Spinal cord (tissue), 10 donors: ENCODE results near the gene CYP2F1. TPM values are rescaled to one million over a fixed set of nuclear protein-coding genes. Genes with fewer than 3 reads are reported as not detected.

Experiments
- DNase-seq, 6 donors: peaks; one replicate each; pipeline versions ENCODE4 v3.0.0 to v3.0.0-alpha.2; 2013 to 2015; ENCODE audit warnings: low spot score in 6 of 6, low read depth in 4 of 6
- H3K27ac ChIP-seq: one replicate; pipeline ENCODE4 v1.5.1; 2013; ENCODE audit warnings: low read depth, low read length, control low read depth
- H3K27me3 ChIP-seq: one replicate; pipeline ENCODE4 v1.6.1; 2013; ENCODE audit warnings: low read length; ENCODE audit not compliant: control insufficient read depth, insufficient read depth
- H3K36me3 ChIP-seq: one replicate; pipeline ENCODE4 v1.6.1; 2013; ENCODE audit warnings: low read length; ENCODE audit not compliant: control insufficient read depth, insufficient read depth
- H3K4me1 ChIP-seq: one replicate; pipeline ENCODE4 v1.6.1; 2013; ENCODE audit warnings: low read length; ENCODE audit not compliant: control insufficient read depth, insufficient read depth
- H3K4me3 ChIP-seq: one replicate; pipeline ENCODE4 v1.5.1; 2013; ENCODE audit warnings: low read depth, low read length, control low read depth
- H3K9me3 ChIP-seq: one replicate; pipeline ENCODE4 v1.6.1; 2013; ENCODE audit warnings: low read length; ENCODE audit not compliant: control insufficient read depth, insufficient read depth
- WGBS: methylation state at CpG from one replicate; pipeline ENCODE4 v1.1.5; 2013; ENCODE audit warnings: missing lambda C conversion rate; ENCODE audit not compliant: insufficient coverage; 5-methylcytosine and 5-hydroxymethylcytosine counted together
- long read RNA-seq, 4 donors: transcript quantifications; one replicate each; lab custom pipeline, GENCODE V29; 2026
- polyA plus RNA-seq, 2 donors: library from polyadenylated mRNA; unstranded; fragments of 120-200 nt; gene quantifications; one replicate each; pipeline ENCODE4 v1.2.1, GENCODE V29; 2013; ENCODE audit not compliant: insufficient read length in 2 of 2
- total RNA-seq, 2 donors: library from RNA; depleted of rRNA in 1 of 2; stranded (reverse); fragments of 120-200 nt in 1 of 2; fragments of >200 nt in 1 of 2; gene quantifications; one replicate each; pipeline versions ENCODE4 v1.2.3 to v1.2.4, GENCODE V29; 2013 to 2014
- donor health status: healthy.

The CYP2F1 gene, protein sequence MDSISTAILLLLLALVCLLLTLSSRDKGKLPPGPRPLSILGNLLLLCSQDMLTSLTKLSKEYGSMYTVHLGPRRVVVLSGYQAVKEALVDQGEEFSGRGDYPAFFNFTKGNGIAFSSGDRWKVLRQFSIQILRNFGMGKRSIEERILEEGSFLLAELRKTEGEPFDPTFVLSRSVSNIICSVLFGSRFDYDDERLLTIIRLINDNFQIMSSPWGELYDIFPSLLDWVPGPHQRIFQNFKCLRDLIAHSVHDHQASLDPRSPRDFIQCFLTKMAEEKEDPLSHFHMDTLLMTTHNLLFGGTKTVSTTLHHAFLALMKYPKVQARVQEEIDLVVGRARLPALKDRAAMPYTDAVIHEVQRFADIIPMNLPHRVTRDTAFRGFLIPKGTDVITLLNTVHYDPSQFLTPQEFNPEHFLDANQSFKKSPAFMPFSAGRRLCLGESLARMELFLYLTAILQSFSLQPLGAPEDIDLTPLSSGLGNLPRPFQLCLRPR
- total RNA-seq (not detected), polyA plus RNA-seq (under 1 TPM in 1 of 2 donors, not detected in 1; 0.41 TPM)
- long read RNA-seq, donor 1, result 0 reads
- long read RNA-seq, donor 2, result 0 reads
- long read RNA-seq, donor 3, result 0 reads
- long read RNA-seq, donor 4, result 0 reads

GRCh38 chr19:41114132-41114531 is at the start of gene CYP2F1:
TSS of gene CYP2F1 (plus strand) at chr19:41114432. CDS start at chr19:41116189, 1,757 bp downstream.
- no peaks in the 10 kb centered on the region for H3K9me3 ChIP-seq
- no peaks in the 10 kb centered on the region for H3K4me1 ChIP-seq
- no peak within 1 kb of the TSS for H3K27ac ChIP-seq
- 92% methylated on average over 2 of the region's 7 CpGs for WGBS
- DNase-seq, result no peak
- H3K27me3 ChIP-seq, result no peaks in the 10 kb centered on the region
- no peak within 1 kb of the TSS for H3K4me3 ChIP-seq
- H3K36me3 ChIP-seq, result no peaks in the 10 kb centered on the region

- DNase-seq, result peak in 2 of 6 donors; percentile 3 to 49
- H3K27ac ChIP-seq, result no peak overlapping the region
- H3K27me3 ChIP-seq, result peaks cover 3% of the 10 kb centered on the region
- H3K4me1 ChIP-seq, result no peaks in the 10 kb centered on the region
- no peak overlapping the region for H3K4me3 ChIP-seq
- no peaks in the 10 kb centered on the region for H3K36me3 ChIP-seq
- WGBS, result 93% methylated on average over 4 of the region's 7 CpGs
- H3K9me3 ChIP-seq, result no peaks in the 10 kb centered on the region
These were observed 49.2 kb upstream of the CYP2F1 start for GRCh38 chr19:41064974-41065569.

DNA sequence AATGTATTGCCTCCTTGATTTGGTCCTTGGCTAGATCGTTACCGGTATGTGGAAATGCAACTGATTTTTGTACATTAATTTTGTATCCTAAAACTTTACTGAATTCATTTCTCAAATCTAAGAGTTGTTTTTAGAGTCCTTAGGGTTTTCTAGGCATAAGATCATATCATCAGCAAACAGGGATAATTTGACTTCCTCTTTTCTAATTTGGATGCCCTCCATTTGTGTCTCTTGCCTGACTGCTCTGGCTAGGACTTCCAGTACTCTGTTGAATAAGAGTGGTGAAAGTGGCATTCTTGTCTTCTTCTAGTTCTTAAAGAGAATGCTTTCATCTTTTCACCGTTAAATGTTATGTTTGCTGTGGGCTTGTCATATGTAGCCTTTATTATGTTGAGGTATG is 37.9 kb upstream of the CYP2F1 start:
- no peaks in the 10 kb centered on the region for H3K4me1 ChIP-seq
- no peak overlapping the region for H3K4me3 ChIP-seq
- H3K27me3 ChIP-seq, result no peaks in the 10 kb centered on the region
- no peak overlapping the region for H3K27ac ChIP-seq
- WGBS, result no CpG with 5 or more reads among the region's 3 CpGs
- H3K36me3 ChIP-seq, result no peaks in the 10 kb centered on the region
- DNase-seq, result no peak
- no peaks in the 10 kb centered on the region for H3K9me3 ChIP-seq

DNA sequence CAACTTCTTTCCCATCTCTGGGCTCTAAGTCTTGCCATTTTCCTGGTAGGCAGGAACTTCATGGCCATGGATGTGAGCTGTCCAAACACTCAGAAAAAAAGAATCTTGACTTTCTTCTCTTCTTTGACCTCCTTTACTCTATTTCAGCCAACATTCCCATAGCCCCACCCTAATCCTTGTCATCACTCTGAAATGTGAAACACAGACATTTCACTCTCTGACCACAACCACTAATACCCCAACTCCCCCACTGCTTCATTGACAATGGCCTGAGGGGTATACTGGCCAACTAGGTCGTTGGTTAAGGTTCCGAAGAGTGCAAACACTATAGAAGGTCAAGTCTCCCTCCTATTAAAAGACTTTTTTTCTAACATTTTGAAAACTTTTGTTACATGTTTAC is 30.7 kb upstream of the CYP2F1 start:
- Histone ChIP-seq H3K27ac (no peak overlapping the region), H3K36me3 (no peaks in the 10 kb centered on the region), H3K27me3 (peaks cover 1% of the 10 kb centered on the region), H3K4me1 (no peaks in the 10 kb centered on the region), H3K9me3 (no peaks in the 10 kb centered on the region), H3K4me3 (no peak overlapping the region)
- no peak for DNase-seq
- 40% methylated on average over 1 of the region's 2 CpGs for WGBS

DNA sequence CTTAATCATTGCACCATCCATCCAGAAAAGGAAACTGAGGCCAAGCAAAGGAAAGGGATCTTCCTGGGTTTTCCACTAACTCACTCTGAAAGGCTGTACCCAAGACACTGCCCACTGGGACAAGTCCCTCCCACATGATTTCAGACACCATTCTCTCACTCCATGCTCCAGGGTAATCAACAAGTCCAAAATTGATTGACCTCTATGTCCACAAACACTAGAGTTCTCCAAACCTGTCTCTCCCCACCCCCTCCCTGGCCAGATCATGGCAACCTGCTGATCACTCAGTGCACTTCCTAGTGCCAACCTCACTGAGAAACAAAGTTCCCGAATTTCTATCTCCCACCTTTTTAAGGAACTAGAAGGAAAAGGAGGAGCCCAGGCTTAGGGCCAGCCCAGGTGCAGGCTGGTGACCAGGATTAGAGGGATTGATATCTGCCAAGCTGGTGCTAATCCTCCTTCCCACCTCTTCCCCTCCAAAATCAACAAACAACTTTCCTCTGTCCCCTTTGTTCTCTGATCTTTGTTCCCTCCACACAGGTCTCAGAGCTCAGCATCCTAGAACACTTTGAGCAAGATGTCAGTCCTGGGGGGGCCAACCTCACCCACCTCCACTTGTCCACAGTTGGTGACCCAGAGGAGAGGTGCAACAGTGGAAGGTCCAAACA is 28.4 kb upstream of the CYP2F1 start:
- Histone ChIP-seq H3K4me1 (no peaks in the 10 kb centered on the region), H3K9me3 (no peaks in the 10 kb centered on the region), H3K36me3 (no peaks in the 10 kb centered on the region), H3K27ac (no peak overlapping the region), H3K27me3 (peaks cover 8% of the 10 kb centered on the region), H3K4me3 (no peak overlapping the region)
- no peak for DNase-seq
- no CpG with 5 or more reads among the region's 1 CpG for WGBS

DNA sequence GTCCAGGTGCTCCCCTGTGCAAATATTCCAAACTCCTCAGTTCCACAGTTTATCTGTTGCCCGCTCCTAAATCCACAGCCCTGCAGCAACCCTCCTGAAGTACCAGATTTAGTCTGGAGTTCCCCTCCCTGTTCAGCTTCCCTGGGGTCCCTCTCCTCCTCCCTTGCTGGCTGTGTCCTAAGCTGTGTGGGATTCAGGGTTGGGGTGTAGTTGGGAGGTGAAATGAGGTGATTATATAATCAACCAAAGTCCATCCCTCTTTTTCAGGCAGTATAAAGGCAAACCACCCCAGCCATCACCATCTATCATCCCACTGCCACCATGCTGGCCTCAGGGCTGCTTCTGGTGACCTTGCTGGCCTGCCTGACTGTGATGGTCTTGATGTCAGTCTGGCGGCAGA is 26.1 kb upstream of the CYP2F1 start, which contains the start of gene CYP2A13:
Gene CYP2A13 (plus strand): TSS at position 301 of the 400 bp plus-strand sequence. CDS start 21 bp downstream, at position 322.
- Histone ChIP-seq H3K9me3 (no peaks in the 10 kb centered on the region), H3K36me3 (no peaks in the 10 kb centered on the region), H3K4me1 (no peaks in the 10 kb centered on the region), H3K27me3 (peaks cover 8% of the 10 kb centered on the region), H3K4me3 (no peak within 1 kb of the TSS), H3K27ac (no peak within 1 kb of the TSS)
- DNase-seq, result no peak
- WGBS, result 100% methylated on average over 1 of the region's 2 CpGs

- Histone ChIP-seq H3K27me3 (peaks cover 8% of the 10 kb centered on the region), H3K36me3 (no peaks in the 10 kb centered on the region), H3K4me1 (no peaks in the 10 kb centered on the region), H3K27ac (no peak overlapping the region), H3K4me3 (no peak overlapping the region), H3K9me3 (no peaks in the 10 kb centered on the region)
- peak in 2 of 6 donors; percentile 0 to 1 for DNase-seq
- 0% methylated on average over 32 of the region's 32 CpGs for WGBS
These were observed 24.3 kb upstream of the CYP2F1 start for GRCh38 chr19:41089959-41090358.

DNA sequence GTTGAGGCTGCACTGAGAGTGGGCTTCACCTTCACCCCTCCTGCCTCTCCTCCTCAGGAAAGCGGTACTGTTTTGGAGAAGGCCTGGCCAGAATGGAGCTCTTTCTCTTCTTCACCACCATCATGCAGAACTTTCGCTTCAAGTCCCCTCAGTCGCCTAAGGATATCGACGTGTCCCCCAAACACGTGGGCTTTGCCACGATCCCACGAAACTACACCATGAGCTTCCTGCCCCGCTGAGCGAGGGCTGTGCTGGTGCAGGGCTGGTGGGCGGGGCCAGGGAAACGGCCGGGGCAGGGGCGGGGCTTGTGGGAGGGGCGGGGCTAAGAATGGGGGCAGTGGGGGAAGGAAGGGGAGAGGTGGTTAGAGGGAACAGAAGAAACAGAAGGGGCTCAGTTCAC is 18.5 kb upstream of the CYP2F1 start:
- H3K4me1 ChIP-seq, result no peaks in the 10 kb centered on the region
- H3K36me3 ChIP-seq, result no peaks in the 10 kb centered on the region
- H3K9me3 ChIP-seq, result no peaks in the 10 kb centered on the region
- WGBS, result 63% methylated on average over 14 of the region's 15 CpGs
- H3K27ac ChIP-seq, result no peak overlapping the region
- H3K27me3 ChIP-seq, result no peaks in the 10 kb centered on the region
- DNase-seq, result no peak
- no peak overlapping the region for H3K4me3 ChIP-seq

DNA sequence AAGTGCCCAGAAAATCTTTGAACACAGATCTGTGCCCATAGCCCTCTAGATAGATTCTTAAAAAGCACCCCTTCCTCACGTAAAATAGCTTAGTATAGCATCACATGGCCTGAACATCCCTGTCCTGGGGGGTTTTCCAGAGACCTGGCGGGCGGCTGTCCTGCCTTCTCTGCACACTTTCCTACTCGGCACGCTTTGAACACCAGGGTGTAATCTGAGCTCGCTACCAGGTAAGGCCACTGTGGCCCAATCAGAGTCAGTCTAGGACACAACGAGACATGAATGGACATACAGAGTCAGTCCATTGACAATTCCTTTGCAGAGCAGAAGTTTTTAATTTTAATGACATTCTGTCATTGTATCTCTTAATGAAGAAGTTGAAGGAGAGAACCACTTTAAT is 17.9 kb upstream of the CYP2F1 start:
- WGBS, result 81% methylated on average over 7 of the region's 7 CpGs
- Histone ChIP-seq H3K4me1 (no peaks in the 10 kb centered on the region), H3K27ac (no peak overlapping the region), H3K27me3 (no peaks in the 10 kb centered on the region), H3K9me3 (no peaks in the 10 kb centered on the region), H3K36me3 (no peaks in the 10 kb centered on the region), H3K4me3 (no peak overlapping the region)
- DNase-seq, result no peak
